ENCODE measurements around the gene LNX2.

The LNX2 gene

GRCh38 chr13:27523346-27524073 lies 96.8 kb downstream of the LNX2 start:
- Histone ChIP-seq H2AFZ (ENCODE audit: low read depth, low read length) (no peak overlapping the region), H2BK15ac (ENCODE audit: low read depth, poor library complexity, severe bottlenecking) (no peak overlapping the region), H3K4me1 (ENCODE audit: control insufficient read depth, insufficient read depth, low read depth, low read length) (no peaks in the 10 kb centered on the region), H3K27ac (ENCODE audit: low read length, poor library complexity, severe bottlenecking) (no peak overlapping the region), H4K91ac (ENCODE audit: low read length) (no peak overlapping the region), H3K23ac (ENCODE audit: low read length in 2 of 2) (no peak overlapping the region), H2AK5ac (ENCODE audit: low read length, severe bottlenecking) (no peak overlapping the region), H3K4me2 (ENCODE audit: low read length, poor library complexity, severe bottlenecking) (no peak overlapping the region), H3K27me3 (ENCODE audit: control insufficient read depth in 1 of 2, insufficient read depth in 1 of 2, low read length in 2 of 2) (peaks cover 15 to 40% of the 10 kb centered on the region in 2 experiments), H2BK5ac (ENCODE audit: low read depth, low read length, poor library complexity, severe bottlenecking) (no peak overlapping the region), H2BK120ac (ENCODE audit: low read depth, low read length) (no peak overlapping the region), H3K9ac (ENCODE audit: low read length) (no peak overlapping the region), H3K36me3 (ENCODE audit: control insufficient read depth in 1 of 2, insufficient read depth in 2 of 2, low read depth in 1 of 2, low read length in 2 of 2) (no peaks in the 10 kb centered on the region), H3K18ac (ENCODE audit: low read depth in 1 of 2, low read length in 2 of 2) (no peak overlapping the region), H4K8ac (ENCODE audit: low read length) (no peak overlapping the region), H3K9me3 (ENCODE audit: control insufficient read depth, low read length) (no peaks in the 10 kb centered on the region), H3K4ac (ENCODE audit: low read depth in 1 of 2, low read length in 2 of 2) (no peak overlapping the region), H3K4me3 (ENCODE audit: insufficient read depth in 1 of 2, low read depth in 1 of 2, low read length in 2 of 2) (no peak overlapping the region), H3K79me1 (replicated peaks; ENCODE audit: low read length, poor library complexity, severe bottlenecking) (no peaks in the 10 kb centered on the region), H2BK12ac (ENCODE audit: low read length in 2 of 2) (no peak overlapping the region), H3K14ac (ENCODE audit: low read length in 2 of 2) (no peak overlapping the region)
- no peak for DNase-seq
- 72% methylated on average over 4 of the region's 4 CpGs for whole genome bisulfite sequencing

GRCh38 chr13:27522847-27523246 lies 97.5 kb downstream of the LNX2 start:
- H3K14ac ChIP-seq (ENCODE audit: low read length in 2 of 2), result no peak overlapping the region
- no peak overlapping the region for H3K4me3 ChIP-seq (ENCODE audit: insufficient read depth in 1 of 2, low read depth in 1 of 2, low read length in 2 of 2)
- no peak overlapping the region for H3K27ac ChIP-seq (ENCODE audit: low read length, poor library complexity, severe bottlenecking)
- no peaks in the 10 kb centered on the region for H3K36me3 ChIP-seq (ENCODE audit: control insufficient read depth in 1 of 2, insufficient read depth in 2 of 2, low read depth in 1 of 2, low read length in 2 of 2)
- H3K23ac ChIP-seq (ENCODE audit: low read length in 2 of 2), result no peak overlapping the region
- no peak overlapping the region for H3K9ac ChIP-seq (ENCODE audit: low read length)
- no peak overlapping the region for H2AK5ac ChIP-seq (ENCODE audit: low read length, severe bottlenecking)
- 67% methylated on average over 4 of the region's 4 CpGs for WGBS
- H2BK5ac ChIP-seq (ENCODE audit: low read depth, low read length, poor library complexity, severe bottlenecking), result no peak overlapping the region
- H2BK120ac ChIP-seq (ENCODE audit: low read depth, low read length), result no peak overlapping the region
- H3K4ac ChIP-seq (ENCODE audit: low read depth in 1 of 2, low read length in 2 of 2), result no peak overlapping the region
- H2BK12ac ChIP-seq (ENCODE audit: low read length in 2 of 2), result no peak overlapping the region
- no peak for DNase-seq
- no peak overlapping the region for H2AFZ ChIP-seq (ENCODE audit: low read depth, low read length)
- H3K18ac ChIP-seq (ENCODE audit: low read depth in 1 of 2, low read length in 2 of 2), result no peak overlapping the region
- H3K9me3 ChIP-seq (ENCODE audit: control insufficient read depth, low read length), result no peaks in the 10 kb centered on the region
- H4K8ac ChIP-seq (ENCODE audit: low read length), result no peak overlapping the region
- H3K27me3 ChIP-seq (ENCODE audit: control insufficient read depth in 1 of 2, insufficient read depth in 1 of 2, low read length in 2 of 2), result peaks cover 15 to 38% of the 10 kb centered on the region in 2 experiments
- H3K4me2 ChIP-seq (ENCODE audit: low read length, poor library complexity, severe bottlenecking), result no peak overlapping the region
- no peak overlapping the region for H4K91ac ChIP-seq (ENCODE audit: low read length)
- no peak overlapping the region for H2BK15ac ChIP-seq (ENCODE audit: low read depth, poor library complexity, severe bottlenecking)
- H3K4me1 ChIP-seq (ENCODE audit: control insufficient read depth, insufficient read depth, low read depth, low read length), result no peaks in the 10 kb centered on the region
- H3K79me1 ChIP-seq (replicated peaks; ENCODE audit: low read length, poor library complexity, severe bottlenecking), result no peaks in the 10 kb centered on the region

GRCh38 chr13:27516103-27516502 lies 104.2 kb downstream of the LNX2 start:
- Histone ChIP-seq H2BK120ac (ENCODE audit: low read depth, low read length) (no peak overlapping the region), H3K27me3 (ENCODE audit: control insufficient read depth in 1 of 2, insufficient read depth in 1 of 2, low read length in 2 of 2) (peaks cover 0 to 4% of the 10 kb centered on the region in 2 experiments), H2BK5ac (ENCODE audit: low read depth, low read length, poor library complexity, severe bottlenecking) (no peak overlapping the region), H3K9me3 (ENCODE audit: control insufficient read depth, low read length) (no peaks in the 10 kb centered on the region), H3K4me1 (ENCODE audit: control insufficient read depth, insufficient read depth, low read depth, low read length) (no peaks in the 10 kb centered on the region), H2BK15ac (ENCODE audit: low read depth, poor library complexity, severe bottlenecking) (no peak overlapping the region), H3K27ac (ENCODE audit: low read length, poor library complexity, severe bottlenecking) (no peak overlapping the region), H2AFZ (ENCODE audit: low read depth, low read length) (no peak overlapping the region), H3K23ac (ENCODE audit: low read length in 2 of 2) (no peak overlapping the region), H3K9ac (ENCODE audit: low read length) (no peak overlapping the region), H3K14ac (ENCODE audit: low read length in 2 of 2) (no peak overlapping the region), H2BK12ac (ENCODE audit: low read length in 2 of 2) (no peak overlapping the region), H3K36me3 (ENCODE audit: control insufficient read depth in 1 of 2, insufficient read depth in 2 of 2, low read depth in 1 of 2, low read length in 2 of 2) (no peaks in the 10 kb centered on the region), H2AK5ac (ENCODE audit: low read length, severe bottlenecking) (no peak overlapping the region), H3K18ac (ENCODE audit: low read depth in 1 of 2, low read length in 2 of 2) (no peak overlapping the region), H3K4ac (ENCODE audit: low read depth in 1 of 2, low read length in 2 of 2) (no peak overlapping the region), H4K91ac (ENCODE audit: low read length) (no peak overlapping the region), H4K8ac (ENCODE audit: low read length) (no peak overlapping the region), H3K4me3 (ENCODE audit: insufficient read depth in 1 of 2, low read depth in 1 of 2, low read length in 2 of 2) (no peak overlapping the region), H3K79me1 (replicated peaks; ENCODE audit: low read length, poor library complexity, severe bottlenecking) (no peaks in the 10 kb centered on the region), H3K4me2 (ENCODE audit: low read length, poor library complexity, severe bottlenecking) (no peak overlapping the region)
- WGBS, result 93% methylated on average over 1 of the region's 1 CpG
- no peak for DNase-seq

GRCh38 chr13:27510082-27510481 lies 110.2 kb downstream of the LNX2 start:
- peaks cover 10 to 16% of the 10 kb centered on the region in 2 experiments for H3K27me3 ChIP-seq (ENCODE audit: control insufficient read depth in 1 of 2, insufficient read depth in 1 of 2, low read length in 2 of 2)

More at GRCh38 chr13:27510082-27510481, 110.2 kb downstream of the LNX2 start:
- Histone ChIP-seq H3K36me3 (ENCODE audit: control insufficient read depth in 1 of 2, insufficient read depth in 2 of 2, low read depth in 1 of 2, low read length in 2 of 2) (no peaks in the 10 kb centered on the region), H3K27ac (ENCODE audit: low read length, poor library complexity, severe bottlenecking) (no peak overlapping the region), H2AFZ (ENCODE audit: low read depth, low read length) (no peak overlapping the region), H3K18ac (ENCODE audit: low read depth in 1 of 2, low read length in 2 of 2) (no peak overlapping the region), H3K4me1 (ENCODE audit: control insufficient read depth, insufficient read depth, low read depth, low read length) (no peaks in the 10 kb centered on the region), H3K4me2 (ENCODE audit: low read length, poor library complexity, severe bottlenecking) (no peak overlapping the region), H3K23ac (ENCODE audit: low read length in 2 of 2) (no peak overlapping the region), H4K91ac (ENCODE audit: low read length) (no peak overlapping the region), H3K9ac (ENCODE audit: low read length) (no peak overlapping the region), H2BK12ac (ENCODE audit: low read length in 2 of 2) (no peak overlapping the region), H3K79me1 (replicated peaks; ENCODE audit: low read length, poor library complexity, severe bottlenecking) (no peaks in the 10 kb centered on the region), H3K4me3 (ENCODE audit: insufficient read depth in 1 of 2, low read depth in 1 of 2, low read length in 2 of 2) (no peak overlapping the region), H3K14ac (ENCODE audit: low read length in 2 of 2) (no peak overlapping the region), H2BK120ac (ENCODE audit: low read depth, low read length) (no peak overlapping the region), H2AK5ac (ENCODE audit: low read length, severe bottlenecking) (no peak overlapping the region), H2BK15ac (ENCODE audit: low read depth, poor library complexity, severe bottlenecking) (no peak overlapping the region), H3K9me3 (ENCODE audit: control insufficient read depth, low read length) (no peaks in the 10 kb centered on the region), H2BK5ac (ENCODE audit: low read depth, low read length, poor library complexity, severe bottlenecking) (no peak overlapping the region), H4K8ac (ENCODE audit: low read length) (no peak overlapping the region), H3K4ac (ENCODE audit: low read depth in 1 of 2, low read length in 2 of 2) (no peak overlapping the region)
- WGBS, result 78% methylated on average over 5 of the region's 5 CpGs
- DNase-seq, result no peak

Data from mesenchymal stem cell (in vitro differentiated cells and primary cell).